Measurements from ENCODE around the gene CEP95. TPM values are rescaled to one million over a fixed set of nuclear protein-coding genes. Genes with fewer than 3 reads are reported as not detected.
"Not testable (repeated sequence)": the region's sequence is repeated elsewhere in the genome, so short reads cannot be mapped to it uniquely, and the experiment has no call there.

The CEP95 gene
- total RNA-seq, 1 experiment from 2014 or later: 57.2 TPM

DNA sequence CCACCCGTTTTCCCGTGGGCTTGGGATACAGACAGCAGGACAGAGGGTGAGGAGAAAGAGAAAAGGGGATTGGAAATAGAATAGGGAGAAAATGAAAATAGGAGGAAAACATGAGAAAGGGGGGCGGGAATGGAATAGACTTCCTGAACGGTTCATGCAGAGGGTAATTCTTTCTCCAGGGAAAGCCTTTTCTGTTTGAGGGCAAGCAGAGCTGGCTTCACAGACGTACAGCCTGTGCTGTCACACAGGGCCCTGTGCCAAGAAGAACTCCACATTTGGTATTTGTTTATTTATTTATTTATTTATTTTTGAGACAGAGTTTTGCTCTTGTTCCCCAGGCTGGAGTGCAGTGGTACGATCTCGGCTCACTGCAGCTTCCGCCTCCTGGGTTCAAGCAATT is 45.8 kb upstream of the CEP95 start:
- Mint-ChIP-seq H3K27me3 (ENCODE audit: insufficient read depth, unreplicated experiment) (no peaks in the 10 kb centered on the region), H3K4me3 (ENCODE audit: unreplicated experiment) (no peak overlapping the region), H3K27ac (ENCODE audit: low read depth, unreplicated experiment) (no peak overlapping the region), H3K4me1 (ENCODE audit: insufficient read depth, unreplicated experiment) (no peaks in the 10 kb centered on the region), H3K36me3 (ENCODE audit: insufficient read depth, unreplicated experiment) (no peaks in the 10 kb centered on the region), H3K9me3 (ENCODE audit: unreplicated experiment) (no peaks in the 10 kb centered on the region)
- TF ChIP-seq, protein P1, sequence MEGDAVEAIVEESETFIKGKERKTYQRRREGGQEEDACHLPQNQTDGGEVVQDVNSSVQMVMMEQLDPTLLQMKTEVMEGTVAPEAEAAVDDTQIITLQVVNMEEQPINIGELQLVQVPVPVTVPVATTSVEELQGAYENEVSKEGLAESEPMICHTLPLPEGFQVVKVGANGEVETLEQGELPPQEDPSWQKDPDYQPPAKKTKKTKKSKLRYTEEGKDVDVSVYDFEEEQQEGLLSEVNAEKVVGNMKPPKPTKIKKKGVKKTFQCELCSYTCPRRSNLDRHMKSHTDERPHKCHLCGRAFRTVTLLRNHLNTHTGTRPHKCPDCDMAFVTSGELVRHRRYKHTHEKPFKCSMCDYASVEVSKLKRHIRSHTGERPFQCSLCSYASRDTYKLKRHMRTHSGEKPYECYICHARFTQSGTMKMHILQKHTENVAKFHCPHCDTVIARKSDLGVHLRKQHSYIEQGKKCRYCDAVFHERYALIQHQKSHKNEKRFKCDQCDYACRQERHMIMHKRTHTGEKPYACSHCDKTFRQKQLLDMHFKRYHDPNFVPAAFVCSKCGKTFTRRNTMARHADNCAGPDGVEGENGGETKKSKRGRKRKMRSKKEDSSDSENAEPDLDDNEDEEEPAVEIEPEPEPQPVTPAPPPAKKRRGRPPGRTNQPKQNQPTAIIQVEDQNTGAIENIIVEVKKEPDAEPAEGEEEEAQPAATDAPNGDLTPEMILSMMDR (IDR thresholded peaks at IDR 0.05; ENCODE audit: unreplicated experiment): no peak
- no TSS peak for BruUV-seq (replicated peaks)
- no peak for DNase-seq (ENCODE audit: unreplicated experiment)
- intact Hi-C loops (cut with micrococcal nuclease): no loop called here
- ChIA-PET POLR2A (no interaction called here), CTCF (interaction anchor here (0.7 kb wide), 1 partner anchor 106 kb away, joined by 3 read pairs; no protein-coding TSS in a partner anchor)

DNA sequence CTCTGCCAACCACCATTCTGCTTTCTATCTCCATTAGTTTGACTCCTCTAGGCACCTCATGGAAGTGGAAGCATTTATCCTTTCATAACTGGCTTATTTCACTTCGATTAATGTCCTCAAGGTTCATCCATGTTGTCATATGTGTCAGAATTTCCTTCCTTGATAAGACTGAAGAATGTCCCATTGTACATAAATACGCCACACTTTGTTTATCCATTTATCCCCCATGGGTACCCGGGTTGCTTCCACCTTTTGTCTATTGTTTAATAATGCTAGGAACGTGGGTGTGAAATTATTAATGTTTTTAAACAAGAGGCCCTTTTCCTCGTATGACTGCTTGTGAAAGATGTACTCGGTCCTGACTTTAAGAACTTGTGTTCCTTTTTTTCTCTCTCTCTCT is 45.0 kb upstream of the CEP95 start:
- Mint-ChIP-seq H3K4me3 (ENCODE audit: unreplicated experiment) (no peak overlapping the region), H3K27ac (ENCODE audit: low read depth, unreplicated experiment) (no peak overlapping the region), H3K4me1 (ENCODE audit: insufficient read depth, unreplicated experiment) (no peaks in the 10 kb centered on the region), H3K36me3 (ENCODE audit: insufficient read depth, unreplicated experiment) (no peaks in the 10 kb centered on the region), H3K9me3 (ENCODE audit: unreplicated experiment) (no peaks in the 10 kb centered on the region), H3K27me3 (ENCODE audit: insufficient read depth, unreplicated experiment) (no peaks in the 10 kb centered on the region)
- TF ChIP-seq, protein P1 (IDR thresholded peaks at IDR 0.05; ENCODE audit: unreplicated experiment): no peak
- ChIA-PET CTCF (interaction anchor here (0.6 to 0.7 kb wide), 2 partner anchors 42 to 107 kb away, joined by 3 to 5 read pairs; no protein-coding TSS in a partner anchor), POLR2A (interaction anchor here (0.6 kb wide), 1 partner anchor 12 kb away, joined by 3 read pairs; no protein-coding TSS in a partner anchor)
- intact Hi-C loops (cut with micrococcal nuclease): no loop called here
- DNase-seq (ENCODE audit: unreplicated experiment): no peak
- BruUV-seq (replicated peaks): no TSS peak

DNA sequence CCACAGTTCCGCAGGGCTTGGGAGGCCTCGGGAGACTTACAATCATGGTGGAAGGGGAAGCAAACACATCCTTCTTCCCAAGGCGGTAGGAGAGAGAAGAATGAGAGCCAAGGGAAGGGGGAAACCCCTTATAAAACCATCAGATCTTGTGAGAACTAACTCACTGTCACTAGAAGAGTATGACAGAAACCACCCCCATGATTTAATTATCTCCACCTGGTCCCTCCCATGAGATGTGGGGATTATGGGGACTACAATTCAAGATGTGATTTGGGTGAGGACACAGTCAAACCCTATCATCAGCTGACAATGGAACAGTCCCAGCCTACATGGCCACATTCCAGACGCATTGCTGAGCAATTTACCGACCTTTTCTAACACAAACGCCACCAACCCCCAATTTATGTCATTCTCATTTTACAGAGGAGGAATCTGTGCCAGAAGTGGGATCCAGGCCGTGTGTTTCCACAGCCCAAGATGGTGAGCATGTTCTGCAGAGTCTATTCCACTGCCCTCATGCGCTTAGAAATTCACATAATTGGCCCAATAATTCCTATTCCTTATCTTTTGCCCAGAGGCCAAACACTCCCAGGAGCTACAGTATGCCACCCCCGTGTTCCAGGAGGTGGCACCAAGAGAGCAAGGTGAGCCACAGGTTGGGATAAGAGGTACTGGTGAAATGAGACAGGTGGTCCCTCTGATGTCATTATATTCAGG is 40.6 kb upstream of the CEP95 start:
- no peaks in the 10 kb centered on the region for H3K4me1 Mint-ChIP-seq (ENCODE audit: insufficient read depth, unreplicated experiment)
- H3K27me3 Mint-ChIP-seq (ENCODE audit: insufficient read depth, unreplicated experiment): no peaks in the 10 kb centered on the region
- no peaks in the 10 kb centered on the region for H3K9me3 Mint-ChIP-seq (ENCODE audit: unreplicated experiment)
- intact Hi-C loops (cut with micrococcal nuclease): no loop called here
- TF ChIP-seq, protein P1 (IDR thresholded peaks at IDR 0.05; ENCODE audit: unreplicated experiment): no peak
- no peak overlapping the region for H3K27ac Mint-ChIP-seq (ENCODE audit: low read depth, unreplicated experiment)
- no peak overlapping the region for H3K4me3 Mint-ChIP-seq (ENCODE audit: unreplicated experiment)
- BruUV-seq (replicated peaks): no TSS peak
- H3K36me3 Mint-ChIP-seq (ENCODE audit: insufficient read depth, unreplicated experiment): no peaks in the 10 kb centered on the region
- ChIA-PET CTCF (no interaction called here), POLR2A (interaction anchor here (0.5 kb wide), 1 partner anchor 10 kb away, joined by 3 read pairs; no protein-coding TSS in a partner anchor)
- no peak for DNase-seq (ENCODE audit: unreplicated experiment)

DNA sequence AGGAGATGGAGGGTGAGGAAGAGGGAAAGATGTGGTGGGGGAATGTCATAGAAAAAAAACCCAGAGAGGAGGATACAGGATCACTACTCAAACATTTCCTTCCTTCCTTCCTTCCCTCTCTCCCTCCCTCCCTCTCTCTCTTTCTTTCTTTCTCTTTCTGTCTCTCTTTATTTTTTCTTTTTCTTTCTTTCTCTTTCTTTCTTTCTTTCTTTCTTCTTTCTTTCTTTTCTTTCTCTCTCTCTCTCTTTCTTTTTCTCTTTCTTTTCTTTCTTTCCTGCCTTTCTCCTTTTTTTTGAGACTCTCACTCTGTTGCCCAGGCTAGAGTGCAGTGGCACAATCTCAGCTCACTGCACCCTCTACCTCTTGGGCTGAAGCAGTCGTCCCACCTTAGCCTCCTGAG is 39.9 kb upstream of the CEP95 start:
- DNase-seq (ENCODE audit: unreplicated experiment); H3K4me3 Mint-ChIP-seq (ENCODE audit: unreplicated experiment); CTCF ChIA-PET; H3K27ac Mint-ChIP-seq (ENCODE audit: low read depth, unreplicated experiment); H3K4me1 Mint-ChIP-seq (ENCODE audit: insufficient read depth, unreplicated experiment); H3K36me3 Mint-ChIP-seq (ENCODE audit: insufficient read depth, unreplicated experiment); BruUV-seq (replicated peaks); H3K9me3 Mint-ChIP-seq (ENCODE audit: unreplicated experiment); H3K27me3 Mint-ChIP-seq (ENCODE audit: insufficient read depth, unreplicated experiment); intact Hi-C loops (cut with micrococcal nuclease): not testable (repeated sequence)
- POLR2A ChIA-PET: interaction anchor here (1.1 kb wide), 1 partner anchor 18 kb away, joined by 3 read pairs; no protein-coding TSS in a partner anchor

All from MCF 10A (cell line).